NCI-H82 treated with DMSO at 0.1 percent for 48 hours (cell line): ENCODE measurements around the gene ARG2.

Experiments used
- DNase-seq: peaks from one replicate; lab custom pipeline; 2025; ENCODE audit not compliant: unreplicated experiment; lab: John Stamatoyannopoulos, UW

ARG2 gene

DNA sequence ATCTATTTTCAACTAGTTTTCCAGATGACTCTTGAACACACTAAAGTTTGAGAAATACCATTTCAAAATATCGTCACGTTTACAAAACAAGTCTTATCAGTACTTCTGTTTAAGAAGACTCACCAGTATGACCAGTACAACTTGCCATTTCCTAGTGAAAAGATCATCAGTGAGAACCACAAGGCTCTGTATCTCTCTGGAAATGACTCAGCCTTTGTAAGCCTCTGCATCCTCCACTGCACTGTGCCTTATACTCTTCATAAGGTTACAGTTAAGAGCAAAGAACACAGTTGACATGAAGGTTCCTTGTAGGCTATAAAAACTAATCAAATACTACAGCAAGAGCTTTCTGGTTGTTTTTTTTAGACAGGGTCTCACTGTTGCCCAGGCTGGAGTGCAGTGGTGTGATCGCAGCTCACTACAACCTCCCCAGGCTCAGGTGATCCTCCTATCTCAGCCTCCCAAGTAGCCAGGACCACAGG, 60.4 kb downstream of the ARG2 start:
- DNase-seq = no peak

DNA sequence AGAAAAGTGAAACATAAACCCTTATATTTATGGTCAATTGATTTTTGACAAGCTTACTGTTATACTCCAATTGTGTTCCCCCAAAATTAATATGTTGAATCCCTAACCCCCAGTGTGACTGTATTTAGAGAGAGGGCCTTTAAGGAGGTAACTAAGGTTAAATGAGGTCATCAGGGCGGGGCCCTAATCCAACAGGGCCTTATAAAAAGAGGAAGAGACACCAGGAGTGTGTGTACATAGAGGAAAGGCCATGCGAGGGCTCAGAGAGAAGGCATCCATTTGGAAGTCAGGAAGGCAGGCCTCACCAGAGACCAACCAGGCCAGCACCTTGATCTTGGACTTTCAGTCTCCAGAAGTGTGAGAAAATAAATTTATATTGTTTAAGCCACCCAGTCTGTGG, 61.2 kb downstream of the ARG2 start:
- DNase-seq = no peak

DNA sequence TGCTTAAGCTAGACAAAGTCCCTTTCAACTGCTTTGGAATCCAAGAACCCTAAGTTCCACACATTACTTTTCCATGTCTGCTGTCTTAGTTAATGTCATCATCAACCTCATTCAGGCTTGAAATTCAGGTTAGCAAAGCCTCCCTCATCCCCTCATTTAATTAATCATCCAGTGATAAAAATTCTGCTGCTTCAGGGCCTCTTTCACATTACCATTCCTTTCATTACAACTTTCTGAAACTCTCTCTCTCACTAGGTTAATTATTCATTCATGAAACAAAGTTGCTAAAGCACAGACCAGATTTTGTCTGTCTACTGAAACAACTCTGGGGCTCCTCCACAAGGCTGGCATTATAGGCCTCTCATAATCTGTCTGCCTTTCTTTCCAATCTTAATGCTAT, 64.1 kb downstream of the ARG2 start:
- no peak for DNase-seq

DNA sequence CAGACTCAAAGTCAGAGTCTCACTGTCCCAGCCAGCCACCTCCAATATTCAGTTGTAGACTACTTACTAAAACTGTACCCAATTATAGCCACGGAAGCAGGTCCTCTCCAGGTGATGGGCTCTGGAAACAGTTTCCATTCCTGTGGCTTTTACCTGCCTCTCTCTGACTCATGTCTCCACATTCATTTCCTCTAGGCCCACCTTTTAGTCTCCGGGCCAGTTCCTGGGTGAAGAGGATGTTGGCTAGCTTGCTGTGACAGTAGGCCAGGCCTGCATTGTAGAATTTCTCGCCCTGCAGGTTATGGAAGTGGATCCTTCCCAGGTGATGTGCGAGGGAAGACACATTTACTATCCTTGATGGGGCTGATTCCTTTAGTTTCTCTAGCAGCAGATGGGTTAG, 70.3 kb downstream of the ARG2 start:
- DNase-seq = no peak

DNA sequence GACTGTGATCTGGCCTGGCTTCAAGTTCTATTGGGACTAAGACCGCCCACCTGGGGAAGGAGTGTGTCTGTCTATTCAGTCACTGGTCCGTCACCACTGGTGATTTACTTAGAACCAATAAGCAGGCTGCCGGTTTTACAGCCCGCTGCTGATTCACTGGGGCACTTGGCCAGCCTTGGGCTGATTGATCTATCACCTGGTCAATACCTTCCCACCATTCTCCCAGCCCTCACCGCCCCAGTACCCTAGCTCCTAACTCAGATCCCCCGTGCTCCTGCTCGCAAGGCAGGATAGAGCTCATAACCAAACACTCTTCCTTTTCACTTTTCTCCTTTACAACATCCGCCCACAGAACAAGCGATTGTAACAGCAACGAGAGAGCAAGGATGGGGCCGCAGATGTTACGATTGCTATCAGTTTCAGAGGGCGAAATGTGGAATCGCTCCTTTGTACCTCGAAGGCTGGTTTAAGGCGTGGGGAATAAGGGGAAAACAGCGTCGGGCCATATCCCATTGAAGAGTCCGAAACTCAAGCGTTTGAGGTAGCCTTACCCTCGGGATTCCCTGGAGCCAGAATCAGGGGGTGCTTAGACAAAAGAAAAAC, 75.2 kb downstream of the ARG2 start:
- peak; percentile 65 for DNase-seq

DNA sequence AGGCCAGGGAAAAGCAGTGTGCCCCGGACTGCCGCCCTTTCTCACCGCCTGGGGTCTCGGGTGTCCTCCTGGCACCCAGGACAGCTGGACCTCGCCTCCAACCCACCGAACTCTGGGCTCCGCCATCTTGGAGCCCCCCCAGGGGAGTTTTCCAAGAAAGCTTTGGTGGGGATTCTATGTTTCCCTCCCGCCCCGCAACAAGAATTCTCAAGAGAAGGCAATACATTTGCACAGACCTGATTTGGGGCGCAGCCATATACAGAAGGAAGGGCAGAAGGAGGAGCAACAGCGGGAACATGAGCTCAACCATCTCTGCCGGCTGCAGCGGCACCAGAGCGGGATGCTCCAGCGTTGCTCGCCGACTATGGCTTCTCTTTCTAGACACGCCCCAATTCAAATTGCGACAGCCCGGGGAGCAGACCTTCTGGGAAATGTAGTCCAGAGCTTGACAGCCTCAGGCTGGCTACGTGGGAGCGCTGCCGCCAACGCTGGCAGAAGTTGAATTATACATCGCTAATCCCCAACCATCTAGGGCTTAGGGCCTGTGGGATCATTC, 75.8 kb downstream of the ARG2 start, which contains the start of gene RDH11:
Gene RDH11, minus strand, starts transcription at position 371 of the 556 bp plus-strand sequence. Its CDS starts 61 bp downstream, at position 310.
- peak; percentile 88 for DNase-seq

DNA sequence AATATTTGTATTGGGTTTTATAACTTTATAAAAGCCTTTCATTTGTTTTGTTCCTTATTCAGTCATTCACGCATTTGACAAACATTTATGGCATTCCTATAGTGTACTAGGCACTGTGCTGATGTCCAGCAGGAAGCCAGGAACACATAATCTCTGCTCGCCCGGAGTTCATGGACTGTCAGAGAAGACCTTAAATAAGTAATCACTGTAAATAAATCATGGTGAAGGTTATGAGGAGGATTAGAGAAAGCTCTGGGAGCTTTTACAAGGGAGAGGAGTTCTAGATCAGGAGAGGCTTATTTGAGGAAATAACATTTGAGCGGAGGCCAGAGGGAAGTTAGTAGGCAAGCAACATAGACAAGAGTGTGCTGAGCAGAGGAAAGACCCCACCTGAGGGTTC, 77.3 kb downstream of the ARG2 start:
- DNase-seq = peak; percentile 22

DNA sequence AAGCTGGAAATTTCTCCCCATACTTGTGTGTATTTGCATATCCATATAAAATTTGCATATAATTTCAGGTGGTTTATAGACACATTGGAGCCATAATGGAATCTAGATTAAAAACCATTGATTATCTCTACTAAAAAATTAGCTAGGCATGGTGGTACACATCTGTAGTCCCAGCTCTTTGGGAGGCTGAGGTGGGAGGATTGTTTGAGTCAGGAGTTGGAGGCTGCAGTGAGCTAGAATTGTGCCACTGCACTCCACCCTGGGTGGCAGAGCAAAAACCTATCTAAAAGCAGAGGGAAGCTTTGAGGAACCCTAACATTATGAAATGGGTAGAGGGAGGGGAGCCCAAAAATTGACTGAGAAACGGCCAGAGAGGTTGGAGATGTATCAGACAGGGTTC, 78.5 kb downstream of the ARG2 start:
- DNase-seq = no peak
